Measurements from ENCODE around the gene RUBCNL. TPM values are rescaled to one million over a fixed set of nuclear protein-coding genes. Genes with fewer than 3 reads are reported as not detected.

RUBCNL gene
- total and polyA plus RNA-seq, 7 donors = 1.4 to 26.9 (median 2.9) TPM

- 83 to 84% methylated on average over 1 of the region's 1 CpG for WGBS, 2 donors
- Histone ChIP-seq H3K9me3 (no peaks in the 10 kb centered on the region), H3K27ac (no peak overlapping the region), H3K4me3 (no peak overlapping the region), H3K27me3 (no peaks in the 10 kb centered on the region), H3K4me1 (no peaks in the 10 kb centered on the region), H3K36me3 (no peaks in the 10 kb centered on the region)
- TF ChIP-seq, protein P1, sequence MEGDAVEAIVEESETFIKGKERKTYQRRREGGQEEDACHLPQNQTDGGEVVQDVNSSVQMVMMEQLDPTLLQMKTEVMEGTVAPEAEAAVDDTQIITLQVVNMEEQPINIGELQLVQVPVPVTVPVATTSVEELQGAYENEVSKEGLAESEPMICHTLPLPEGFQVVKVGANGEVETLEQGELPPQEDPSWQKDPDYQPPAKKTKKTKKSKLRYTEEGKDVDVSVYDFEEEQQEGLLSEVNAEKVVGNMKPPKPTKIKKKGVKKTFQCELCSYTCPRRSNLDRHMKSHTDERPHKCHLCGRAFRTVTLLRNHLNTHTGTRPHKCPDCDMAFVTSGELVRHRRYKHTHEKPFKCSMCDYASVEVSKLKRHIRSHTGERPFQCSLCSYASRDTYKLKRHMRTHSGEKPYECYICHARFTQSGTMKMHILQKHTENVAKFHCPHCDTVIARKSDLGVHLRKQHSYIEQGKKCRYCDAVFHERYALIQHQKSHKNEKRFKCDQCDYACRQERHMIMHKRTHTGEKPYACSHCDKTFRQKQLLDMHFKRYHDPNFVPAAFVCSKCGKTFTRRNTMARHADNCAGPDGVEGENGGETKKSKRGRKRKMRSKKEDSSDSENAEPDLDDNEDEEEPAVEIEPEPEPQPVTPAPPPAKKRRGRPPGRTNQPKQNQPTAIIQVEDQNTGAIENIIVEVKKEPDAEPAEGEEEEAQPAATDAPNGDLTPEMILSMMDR (IDR thresholded peaks at IDR 0.05) = no peak
- TF ChIP-seq POLR2AphosphoS5 (IDR thresholded peaks at IDR 0.05) (no peak), EP300 (IDR thresholded peaks at IDR 0.05) (no peak), POLR2A (IDR thresholded peaks at IDR 0.05) (no peak)
- no peak for DNase-seq
- intact Hi-C loops (cut with DNase I) = no loop called here
Observed at GRCh38 chr13:46327246-46327645, 59.8 kb downstream of the RUBCNL start.

GRCh38 chr13:46324976-46325375 lies 62.1 kb downstream of the RUBCNL start:
- H3K4me3 ChIP-seq = no peak overlapping the region
- H3K9me3 ChIP-seq = no peaks in the 10 kb centered on the region
- intact Hi-C loops (cut with DNase I) = no loop called here
- no peaks in the 10 kb centered on the region for H3K4me1 ChIP-seq
- TF ChIP-seq POLR2AphosphoS5 (IDR thresholded peaks at IDR 0.05) (no peak), POLR2A (IDR thresholded peaks at IDR 0.05) (no peak), EP300 (IDR thresholded peaks at IDR 0.05) (no peak)
- TF ChIP-seq, protein P1 (IDR thresholded peaks at IDR 0.05) = no peak
- no peak for DNase-seq
- no peak overlapping the region for H3K27ac ChIP-seq
- WGBS, 2 donors = 81 to 85% methylated on average over 5 of the region's 5 CpGs
- H3K36me3 ChIP-seq = no peaks in the 10 kb centered on the region
- no peaks in the 10 kb centered on the region for H3K27me3 ChIP-seq

- Histone ChIP-seq H3K9me3 (no peaks in the 10 kb centered on the region), H3K4me1 (no peaks in the 10 kb centered on the region), H3K27me3 (no peaks in the 10 kb centered on the region), H3K36me3 (no peaks in the 10 kb centered on the region), H3K27ac (no peak overlapping the region), H3K4me3 (no peak overlapping the region)
- WGBS, 2 donors = 55 to 59% methylated on average over 17 of the region's 17 CpGs
- intact Hi-C loops (cut with DNase I) = no loop called here
- no peak for TF ChIP-seq POLR2A (IDR thresholded peaks at IDR 0.05)
- TF ChIP-seq, protein P1 (IDR thresholded peaks at IDR 0.05) = peak in 2 of 4 experiments; percentile 17 to 27
- no peak for DNase-seq
Observed at GRCh38 chr13:46321494-46322225, 65.4 kb downstream of the RUBCNL start.

- Histone ChIP-seq H3K36me3 (no peaks in the 10 kb centered on the region), H3K27ac (no peak overlapping the region), H3K4me3 (no peak overlapping the region), H3K4me1 (no peaks in the 10 kb centered on the region), H3K9me3 (no peaks in the 10 kb centered on the region), H3K27me3 (no peaks in the 10 kb centered on the region)
- intact Hi-C loops (cut with DNase I) = no loop called here
- TF ChIP-seq, protein P1 (IDR thresholded peaks at IDR 0.05) = no peak
- WGBS, 2 donors = 88 to 95% methylated on average over 4 of the region's 4 CpGs
- no peak for DNase-seq
Observed at GRCh38 chr13:46320821-46321220, 66.2 kb downstream of the RUBCNL start.

DNA sequence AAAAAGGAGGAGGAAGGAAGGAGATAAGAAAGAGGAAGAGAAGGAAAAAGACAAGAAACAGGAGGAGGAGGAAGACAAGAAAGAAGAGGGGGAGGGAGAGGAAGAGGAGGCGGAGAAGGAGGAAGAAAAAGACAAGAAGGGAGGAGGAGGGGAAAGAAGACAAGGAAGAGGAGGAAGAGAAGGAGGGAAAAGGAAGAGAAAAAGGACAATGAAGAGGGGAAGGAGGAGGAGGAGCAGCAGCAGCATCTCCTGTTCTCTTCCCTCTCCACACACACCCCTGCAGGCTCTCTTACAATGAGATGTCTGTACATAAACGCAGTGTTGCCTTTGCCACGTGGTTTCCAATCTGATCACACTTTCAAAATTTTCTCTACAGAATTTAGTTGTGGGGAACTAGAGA lies 66.6 kb downstream of the RUBCNL start:
- TF ChIP-seq POLR2AphosphoS5 (IDR thresholded peaks at IDR 0.05) = no peak
- TF ChIP-seq EP300 (IDR thresholded peaks at IDR 0.05) = no peak
- no peak for TF ChIP-seq POLR2A (IDR thresholded peaks at IDR 0.05)
- TF ChIP-seq, protein P1 (IDR thresholded peaks at IDR 0.05) = no peak
- Histone ChIP-seq H3K4me3 (no peak overlapping the region), H3K36me3 (no peaks in the 10 kb centered on the region), H3K27ac (no peak overlapping the region), H3K9me3 (no peaks in the 10 kb centered on the region), H3K4me1 (no peaks in the 10 kb centered on the region), H3K27me3 (no peaks in the 10 kb centered on the region)
- intact Hi-C loops (cut with DNase I) = no loop called here
- 68 to 69% methylated on average over 3 of the region's 3 CpGs for WGBS, 2 donors
- no peak for DNase-seq
